Epithelial cell of alveolus of lung (primary cell): ENCODE results near the gene ZMAT2. TPM values are rescaled to one million over a fixed set of nuclear protein-coding genes. Genes with fewer than 3 reads are reported as not detected.

ENCODE experiments used
- total RNA-seq: library from RNA; depleted of rRNA; stranded (reverse); fragments of >200 nt; gene quantifications from 2 replicates; pipeline ENCODE4 v1.2.1, GENCODE V29; 2015

Gene ZMAT2
- 30.4 TPM in 2 replicates for total RNA-seq

DNA sequence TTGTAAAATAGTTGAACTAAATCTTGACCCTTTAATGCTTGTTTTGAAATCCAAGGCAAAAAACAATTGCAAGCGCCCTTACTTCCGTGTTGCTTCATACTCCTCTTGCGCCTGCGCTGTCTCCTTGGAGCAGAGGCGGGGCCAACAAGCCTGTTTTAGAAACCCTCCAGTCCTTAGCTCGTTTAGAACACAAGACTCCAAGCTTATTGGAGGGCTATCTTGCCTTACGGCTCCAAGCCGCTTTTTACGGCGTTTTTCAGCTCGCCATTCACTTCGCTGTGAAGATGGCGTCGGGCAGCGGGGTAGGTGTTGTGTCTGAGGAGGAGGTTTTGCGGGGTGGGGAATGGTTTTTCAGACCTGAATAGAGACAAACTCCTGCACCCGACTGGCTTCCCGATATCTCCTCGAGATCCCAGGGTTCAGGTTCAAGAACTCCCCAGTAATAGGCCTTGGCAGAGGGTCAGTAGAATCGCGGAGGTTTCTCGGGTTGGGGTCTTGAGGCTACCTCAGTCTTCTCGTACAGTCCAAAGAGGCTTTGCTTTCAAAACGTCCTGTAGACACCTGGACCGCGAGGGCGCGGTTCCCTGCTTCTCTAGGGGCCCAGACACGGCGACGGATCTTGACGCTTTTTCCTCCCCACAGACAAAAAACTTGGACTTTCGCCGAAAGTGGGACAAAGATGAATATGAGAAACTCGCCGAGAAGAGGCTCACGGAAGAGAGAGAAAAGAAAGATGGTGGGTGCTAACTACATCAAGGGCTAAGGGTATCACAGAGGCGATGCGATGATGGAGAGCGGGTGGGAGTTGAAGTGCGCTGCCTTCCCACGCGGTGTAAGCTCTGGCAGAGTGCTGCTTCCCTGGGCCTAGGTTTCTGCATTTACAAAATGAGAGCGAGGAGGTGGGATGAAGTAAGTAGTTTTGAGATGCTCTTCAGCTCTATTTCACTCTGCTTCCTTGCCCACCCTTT, at the start of gene ZMAT2:
Gene ZMAT2, plus strand, starts transcription at position 271 of the 968 bp plus-strand sequence. Its CDS starts 14 bp downstream, at position 285.

GRCh38 chr5:140664359-140665119, 35.7 kb upstream of the ZMAT2 start, which contains the start of gene WDR55:
WDR55 (plus strand) TSS chr5:140664904; CDS start chr5:140664913, 9 bp downstream.

DNA sequence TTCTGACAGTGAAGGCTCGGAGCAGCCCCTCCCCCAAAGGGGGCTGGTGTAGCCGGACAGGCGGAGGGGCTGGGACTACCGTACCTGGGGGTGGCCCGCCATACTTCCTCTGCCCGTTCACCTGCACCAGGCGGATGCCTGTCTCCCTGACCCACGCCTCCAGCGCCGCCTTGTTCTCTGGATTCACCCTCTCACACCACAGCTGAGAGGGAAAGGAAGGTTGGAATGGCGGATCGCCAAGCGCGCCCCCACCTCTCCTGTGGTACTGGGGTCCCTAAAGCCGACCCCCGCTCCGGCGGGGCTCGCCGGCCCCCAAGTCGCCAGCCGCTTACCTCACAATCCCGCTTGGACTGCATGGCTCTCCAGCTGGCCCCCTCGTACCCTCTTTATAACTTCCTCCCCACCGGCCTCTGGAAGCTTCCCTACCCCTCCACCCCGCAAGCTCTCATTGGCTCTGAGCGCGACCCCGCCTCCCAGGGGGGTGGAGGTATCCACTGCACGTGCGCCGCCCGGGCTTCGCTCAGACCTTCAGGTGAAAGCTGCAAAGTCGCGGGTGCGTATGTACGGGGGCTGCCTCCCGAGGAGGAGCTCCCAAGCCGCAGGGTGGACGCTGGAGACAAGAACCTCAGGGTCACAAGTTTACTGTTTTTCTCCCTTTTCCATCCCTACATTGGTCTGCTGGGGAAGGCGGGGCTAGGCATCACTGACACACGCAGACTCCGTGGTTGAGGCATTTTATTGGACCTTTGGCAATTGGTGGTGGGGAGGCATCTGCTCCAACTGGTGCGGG, 26.9 kb upstream of the ZMAT2 start, which contains the start of gene DND1:
Gene DND1, minus strand, starts transcription at position 390 of the 790 bp plus-strand sequence. Its CDS starts 34 bp downstream, at position 356.

GRCh38 chr5:140690941-140691924, 9.0 kb upstream of the ZMAT2 start, which contains the start of the genes HARS1 and HARS2:
HARS1 (minus strand) TSS chr5:140691370; CDS start chr5:140691304, 66 bp downstream.
HARS2 (plus strand) TSS chr5:140691455; CDS start chr5:140691649, 194 bp downstream.

Other genes starting within 250 kb of the ZMAT2 start
- 2.1 and 3.3 TPM in 2 replicates for gene EIF4EBP3, start 152.8 kb upstream of the ZMAT2 start, total RNA-seq
- gene SRA1, start 143.0 kb upstream of the ZMAT2 start, total RNA-seq, result 40.7 and 84.2 TPM in 2 replicates
- 5.4 and 6.9 TPM in 2 replicates for gene APBB3, start 135.8 kb upstream of the ZMAT2 start, total RNA-seq
- gene SLC35A4, start 135.6 kb upstream of the ZMAT2 start, total RNA-seq, result 39.0 and 45.8 TPM in 2 replicates
- 0.26 and 1.8 TPM in 2 replicates for gene CD14, start 67.3 kb upstream of the ZMAT2 start, total RNA-seq
- 4.9 and 50.5 TPM in 2 replicates for gene TMCO6, start 61.0 kb upstream of the ZMAT2 start, total RNA-seq
- 58.6 and 67.5 TPM in 2 replicates for gene NDUFA2, start 52.8 kb upstream of the ZMAT2 start, total RNA-seq
- 63.4 and 92.9 TPM in 2 replicates for gene IK, start 52.6 kb upstream of the ZMAT2 start, total RNA-seq
- gene WDR55, start 35.5 kb upstream of the ZMAT2 start, total RNA-seq, result 16.8 and 16.9 TPM in 2 replicates
- gene DND1, start 26.9 kb upstream of the ZMAT2 start, total RNA-seq, result 0.26 and 0.64 TPM in 2 replicates
- gene HARS1, start 9.1 kb upstream of the ZMAT2 start, total RNA-seq, result 41.6 and 81.6 TPM in 2 replicates
- 23.9 and 25.6 TPM in 2 replicates for gene HARS2, start 9.0 kb upstream of the ZMAT2 start, total RNA-seq
- not detected in 2 replicates for gene PCDHA1, start 85.7 kb downstream of the ZMAT2 start, total RNA-seq
- gene PCDHA2, start 94.4 kb downstream of the ZMAT2 start, total RNA-seq, result not detected in 2 replicates
- under 0.01 TPM in 1 of 2 replicates, not detected in the other for gene PCDHA3, start 100.6 kb downstream of the ZMAT2 start, total RNA-seq
- gene PCDHA4, start 106.6 kb downstream of the ZMAT2 start, total RNA-seq, result 0.48 TPM in 1 of 2 replicates, not detected in the other
- gene PCDHA5, start 121.2 kb downstream of the ZMAT2 start, total RNA-seq, result not detected in 2 replicates
- gene PCDHA6, start 127.5 kb downstream of the ZMAT2 start, total RNA-seq, result not detected in 2 replicates
- under 0.01 TPM in 1 of 2 replicates, not detected in the other for gene PCDHA7, start 133.8 kb downstream of the ZMAT2 start, total RNA-seq
- not detected in 2 replicates for gene PCDHA8, start 140.7 kb downstream of the ZMAT2 start, total RNA-seq
- under 0.01 TPM in 1 of 2 replicates, not detected in the other for gene PCDHA9, start 147.9 kb downstream of the ZMAT2 start, total RNA-seq
- under 0.01 TPM in 1 of 2 replicates, not detected in the other for gene PCDHA10, start 155.4 kb downstream of the ZMAT2 start, total RNA-seq
- not detected in 2 replicates for gene PCDHA11, start 168.5 kb downstream of the ZMAT2 start, total RNA-seq
- under 0.01 TPM in 1 of 2 replicates, not detected in the other for gene PCDHA12, start 174.9 kb downstream of the ZMAT2 start, total RNA-seq
- gene PCDHA13, start 181.7 kb downstream of the ZMAT2 start, total RNA-seq, result not detected in 2 replicates
- gene PCDHAC1, start 225.9 kb downstream of the ZMAT2 start, total RNA-seq, result 0.26 TPM in 1 of 2 replicates, not detected in the other